CD4-positive, alpha-beta T cell treated with Interleukin-6 at 100 ng/mL for 8 hours (primary cell): ENCODE results near the gene SLC66A3.
"Not testable (repeated sequence)": the region's sequence is repeated elsewhere in the genome, so short reads cannot be mapped to it uniquely, and the experiment has no call there.

ENCODE experiments used
- DNase-seq: peaks from one replicate; pipeline ENCODE4 v3.0.0-alpha.2; 2020; ENCODE audit warnings: mixed read lengths, low spot score

SLC66A3 gene

GRCh38 chr2:11163439-11164317, 8.4 kb downstream of the SLC66A3 start:
- no peak for DNase-seq

- not testable (repeated sequence) for DNase-seq
Measured at GRCh38 chr2:11165046-11165445, 9.8 kb downstream of the SLC66A3 start.

- no peak for DNase-seq
Measured at GRCh38 chr2:11166476-11166875, 11.2 kb downstream of the SLC66A3 start.

- no peak for DNase-seq
Measured at GRCh38 chr2:11168488-11168887, 13.2 kb downstream of the SLC66A3 start.

- no peak for DNase-seq
Measured at GRCh38 chr2:11169333-11169732, 14.1 kb downstream of the SLC66A3 start.

- no peak for DNase-seq
Measured at GRCh38 chr2:11174222-11174621, 19.0 kb downstream of the SLC66A3 start.

- no peak for DNase-seq
Measured at GRCh38 chr2:11175293-11175795, 20.1 kb downstream of the SLC66A3 start.

GRCh38 chr2:11177871-11178690, 22.8 kb downstream of the SLC66A3 start:
- no peak for DNase-seq

GRCh38 chr2:11179196-11179595, 23.9 kb downstream of the SLC66A3 start:
- no peak for DNase-seq

GRCh38 chr2:11179899-11180298, 24.6 kb downstream of the SLC66A3 start:
- DNase-seq: no peak

- DNase-seq: no peak
Measured at GRCh38 chr2:11180653-11181052, 25.4 kb downstream of the SLC66A3 start.

GRCh38 chr2:11182951-11183350, 27.7 kb downstream of the SLC66A3 start:
- DNase-seq: no peak

- no peak for DNase-seq
Measured at GRCh38 chr2:11186145-11186544, 30.9 kb downstream of the SLC66A3 start.

GRCh38 chr2:11187083-11187619, 31.9 kb downstream of the SLC66A3 start:
- DNase-seq: no peak

- DNase-seq: no peak
Measured at GRCh38 chr2:11187731-11188130, 32.5 kb downstream of the SLC66A3 start.

GRCh38 chr2:11196246-11196645, 41.0 kb downstream of the SLC66A3 start:
- DNase-seq: no peak

- DNase-seq: no peak
Measured at GRCh38 chr2:11200651-11201050, 45.4 kb downstream of the SLC66A3 start.

GRCh38 chr2:11201969-11202368, 46.7 kb downstream of the SLC66A3 start:
- no peak for DNase-seq

GRCh38 chr2:11203480-11203879, 48.2 kb downstream of the SLC66A3 start:
- DNase-seq: no peak

GRCh38 chr2:11208083-11208482, 52.8 kb downstream of the SLC66A3 start:
- DNase-seq: no peak

GRCh38 chr2:11212645-11213044, 57.4 kb downstream of the SLC66A3 start:
- no peak for DNase-seq

- DNase-seq: no peak
Measured at GRCh38 chr2:11213090-11213638, 57.9 kb downstream of the SLC66A3 start.
